Measurements from ENCODE around the gene PGBD5. TPM values are rescaled to one million over a fixed set of nuclear protein-coding genes. Genes with fewer than 3 reads are reported as not detected.

The PGBD5 gene
- total RNA-seq, 4 donors from 2014 or later: 1.0 to 4.5 (median 1.9) TPM

- intact Hi-C loops (cut with DNase I; ENCODE audit: low total_unique reads) (no loop called here), in situ Hi-C loops (cut with MboI; ENCODE audit: low sequenced_read_pairs in 4 of 4) (loop anchor here in 2 of 4 donors (10.0 to 25.0 kb wide), 3 partner anchors 652 to 1055 kb away; partner anchors contain the start of gene RAB4A (in 1 of the 2))
- Histone ChIP-seq H3K4me1 (peaks cover 23 to 24% of the 10 kb centered on the region in 2 donors), H3K36me3 (no peaks in the 10 kb centered on the region), H3K4me3 (no peak overlapping the region), H3K9me3 (no peaks in the 10 kb centered on the region), H3K27me3 (no peaks in the 10 kb centered on the region), H3K27ac (no peak overlapping the region)
- ATAC-seq (no peak), DNase-seq (no peak)
- TF ChIP-seq CTCF (IDR thresholded peaks at IDR 0.05 in 4 of 5, conservative IDR thresholded peaks at IDR 0.05 in 1 of 5) (no peak), POLR2A (IDR thresholded peaks at IDR 0.05) (no peak)
Measured at GRCh38 chr1:230316864-230317745, 109.0 kb downstream of the PGBD5 start.

GRCh38 chr1:230315099-230315498 is 111.0 kb downstream of the PGBD5 start:
- DNase-seq (no peak), ATAC-seq (no peak)
- Histone ChIP-seq H3K4me3 (no peak overlapping the region), H3K27me3 (no peaks in the 10 kb centered on the region), H3K9me3 (no peaks in the 10 kb centered on the region), H3K36me3 (no peaks in the 10 kb centered on the region), H3K27ac (no peak overlapping the region), H3K4me1 (peaks cover 4 to 12% of the 10 kb centered on the region in 2 donors)
- TF ChIP-seq CTCF (IDR thresholded peaks at IDR 0.05 in 4 of 5, conservative IDR thresholded peaks at IDR 0.05 in 1 of 5) (no peak), POLR2A (IDR thresholded peaks at IDR 0.05) (no peak)
- intact Hi-C loops (cut with DNase I; ENCODE audit: low total_unique reads) (no loop called here), in situ Hi-C loops (cut with MboI; ENCODE audit: low sequenced_read_pairs in 4 of 4) (loop anchor here in 2 of 4 donors (10.0 to 25.0 kb wide), 3 partner anchors 650 to 1053 kb away; partner anchors contain the start of gene RAB4A (in 1 of the 2))

- no peaks in the 10 kb centered on the region for H3K36me3 ChIP-seq
- H3K27me3 ChIP-seq: no peaks in the 10 kb centered on the region
- H3K9me3 ChIP-seq: no peaks in the 10 kb centered on the region
- TF ChIP-seq POLR2A (IDR thresholded peaks at IDR 0.05): no peak
- TF ChIP-seq CTCF (IDR thresholded peaks at IDR 0.05 in 4 of 5, conservative IDR thresholded peaks at IDR 0.05 in 1 of 5): no peak
- intact Hi-C loops (cut with DNase I; ENCODE audit: low total_unique reads) (loop anchor here (5.0 kb wide), 2 partner anchors 472 to 532 kb away; no protein-coding TSS in a partner anchor), in situ Hi-C loops (cut with MboI; ENCODE audit: low sequenced_read_pairs in 4 of 4) (loop anchor here in 3 of 4 donors (5.0 to 25.0 kb wide), 4 partner anchors 649 to 1052 kb away; partner anchors contain the start of gene RAB4A (in 1 of the 3))
- ATAC-seq (no peak), DNase-seq (no peak)
- no peak overlapping the region for H3K4me3 ChIP-seq
- peaks cover 4 to 12% of the 10 kb centered on the region in 2 donors for H3K4me1 ChIP-seq
- no peak overlapping the region for H3K27ac ChIP-seq
Measured at GRCh38 chr1:230314142-230314470, 112.0 kb downstream of the PGBD5 start.

- Histone ChIP-seq H3K27me3 (no peaks in the 10 kb centered on the region), H3K36me3 (no peaks in the 10 kb centered on the region), H3K4me3 (no peak overlapping the region), H3K4me1 (peaks cover 2 to 12% of the 10 kb centered on the region in 2 donors), H3K9me3 (no peaks in the 10 kb centered on the region), H3K27ac (no peak overlapping the region)
- in situ Hi-C loops (cut with MboI; ENCODE audit: low sequenced_read_pairs in 4 of 4) (loop anchor here in 3 of 4 donors (5.0 to 25.0 kb wide), 4 partner anchors 649 to 1051 kb away; partner anchors contain the start of gene RAB4A (in 1 of the 3)), intact Hi-C loops (cut with DNase I; ENCODE audit: low total_unique reads) (loop anchor here (5.0 kb wide), 2 partner anchors 471 to 531 kb away; no protein-coding TSS in a partner anchor)
- DNase-seq (no peak), ATAC-seq (no peak)
- no peak for TF ChIP-seq CTCF (IDR thresholded peaks at IDR 0.05 in 4 of 5, conservative IDR thresholded peaks at IDR 0.05 in 1 of 5)
- TF ChIP-seq POLR2A (IDR thresholded peaks at IDR 0.05): no peak
Measured at GRCh38 chr1:230313453-230314141, 112.5 kb downstream of the PGBD5 start.
